Fibroblast of mammary gland (primary cell): Measurements from ENCODE around the gene TTLL3.

Source experiments
- DNase-seq: peaks from one replicate; pipeline ENCODE4 v3.0.0-alpha.2; 2010; ENCODE audit warnings: low read depth
- H3K4me3 ChIP-seq: 2 replicates; pipeline ENCODE4 v1.5.1; 2011; ENCODE audit warnings: low read depth, mild to moderate bottlenecking, low read length, moderate library complexity; ENCODE audit not compliant: control insufficient read depth
- CTCF ChIP-seq: conservative IDR thresholded peaks from 2 replicates; pipeline ENCODE4 v1.5.1; 2011; ENCODE audit warnings: low read depth, low read length, inconsistent platforms; ENCODE audit not compliant: control insufficient read depth, insufficient read depth

TTLL3 gene

GRCh38 chr3:9793161-9793781 lies 16.8 kb upstream of the TTLL3 start:
- TF ChIP-seq CTCF = no peak
- peak overlapping the region; percentile 98 for H3K4me3 ChIP-seq
- DNase-seq = peak; percentile 51

- no peak overlapping the region for H3K4me3 ChIP-seq
- DNase-seq = no peak
- no peak for TF ChIP-seq CTCF
Observed at GRCh38 chr3:9794400-9794799, 15.7 kb upstream of the TTLL3 start.

GRCh38 chr3:9795207-9795606 lies 14.9 kb upstream of the TTLL3 start:
- no peak overlapping the region for H3K4me3 ChIP-seq
- DNase-seq = no peak
- no peak for TF ChIP-seq CTCF

GRCh38 chr3:9797196-9797945 lies 12.7 kb upstream of the TTLL3 start:
- H3K4me3 ChIP-seq = no peak overlapping the region
- no peak for TF ChIP-seq CTCF
- DNase-seq = no peak

- no peak for DNase-seq
- peak; percentile 20 for TF ChIP-seq CTCF
- H3K4me3 ChIP-seq = no peak overlapping the region
Observed at GRCh38 chr3:9800529-9800928, 9.5 kb upstream of the TTLL3 start.

GRCh38 chr3:9803494-9803893 lies 6.6 kb upstream of the TTLL3 start:
- no peak overlapping the region for H3K4me3 ChIP-seq
- peak; percentile 33 for DNase-seq
- no peak for TF ChIP-seq CTCF
